Muscle layer of colon (tissue), 2 donors: ENCODE data around the gene KCNH4.

Experiments
- H3K27ac ChIP-seq: one replicate; pipeline ENCODE4 v1.7.0; 2013; ENCODE audit warnings: low read depth, mild to moderate bottlenecking, low read length, moderate library complexity
- H3K27me3 ChIP-seq, 2 donors: one replicate each; pipeline ENCODE4 v1.7.0; 2013; ENCODE audit warnings: low read length in 2 of 2, mild to moderate bottlenecking in 2 of 2; ENCODE audit not compliant: insufficient read depth in 2 of 2, control insufficient read depth in 1 of 2
- H3K36me3 ChIP-seq: one replicate; pipeline ENCODE4 v1.7.0; 2013; ENCODE audit warnings: mild to moderate bottlenecking, low read length; ENCODE audit not compliant: insufficient read depth
- H3K4me1 ChIP-seq: one replicate; pipeline ENCODE4 v1.7.0; 2013; ENCODE audit warnings: mild to moderate bottlenecking, low read length; ENCODE audit not compliant: insufficient read depth
- H3K4me3 ChIP-seq, 2 donors: one replicate each; pipeline ENCODE4 v1.7.0; 2013; ENCODE audit warnings: low read length in 2 of 2, low read depth in 1 of 2, mild to moderate bottlenecking in 1 of 2, moderate library complexity in 1 of 2
- H3K9ac ChIP-seq: one replicate; pipeline ENCODE4 v1.7.0; 2013; ENCODE audit warnings: low read length
- H3K9me3 ChIP-seq: one replicate; pipeline ENCODE4 v1.7.0; 2013; ENCODE audit warnings: mild to moderate bottlenecking, low read length
- donor health status: abdominal sarcoma.
- donor health status: Adenocarcinoma of cecum.

KCNH4 gene

GRCh38 chr17:42131232-42131631 is 49.7 kb downstream of the KCNH4 start:
- Histone ChIP-seq H3K27ac (no peak overlapping the region), H3K36me3 (peaks cover 46% of the 10 kb centered on the region)

GRCh38 chr17:42130310-42130936 is 50.5 kb downstream of the KCNH4 start:
- Histone ChIP-seq H3K9ac (no peak overlapping the region), H3K9me3 (no peaks in the 10 kb centered on the region), H3K27ac (no peak overlapping the region), H3K4me1 (peaks cover 28% of the 10 kb centered on the region), H3K27me3 (no peaks in the 10 kb centered on the region), H3K4me3 (no peak overlapping the region), H3K36me3 (peaks cover 51% of the 10 kb centered on the region)

More at GRCh38 chr17:42131232-42131631, 49.7 kb downstream of the KCNH4 start:
- peaks cover 28% of the 10 kb centered on the region for H3K4me1 ChIP-seq
- no peaks in the 10 kb centered on the region for H3K9me3 ChIP-seq
- no peaks in the 10 kb centered on the region for H3K27me3 ChIP-seq
- no peak overlapping the region for H3K9ac ChIP-seq
- no peak overlapping the region for H3K4me3 ChIP-seq

GRCh38 chr17:42129109-42129837 is 51.7 kb downstream of the KCNH4 start:
- Histone ChIP-seq H3K4me3 (no peak overlapping the region), H3K4me1 (peaks cover 28% of the 10 kb centered on the region), H3K9me3 (no peaks in the 10 kb centered on the region), H3K27ac (no peak overlapping the region), H3K9ac (no peak overlapping the region), H3K36me3 (peaks cover 54% of the 10 kb centered on the region), H3K27me3 (no peaks in the 10 kb centered on the region)

- H3K4me3 ChIP-seq: no peak overlapping the region
- H3K27ac ChIP-seq: no peak overlapping the region
- no peaks in the 10 kb centered on the region for H3K27me3 ChIP-seq
- peaks cover 54% of the 10 kb centered on the region for H3K36me3 ChIP-seq
- no peaks in the 10 kb centered on the region for H3K9me3 ChIP-seq
- no peak overlapping the region for H3K9ac ChIP-seq
- H3K4me1 ChIP-seq: peaks cover 19% of the 10 kb centered on the region
Measured at GRCh38 chr17:42127414-42127813, 53.5 kb downstream of the KCNH4 start.

- no peaks in the 10 kb centered on the region for H3K9me3 ChIP-seq
- H3K4me3 ChIP-seq: no peak overlapping the region
- H3K36me3 ChIP-seq: peaks cover 54% of the 10 kb centered on the region
- no peak overlapping the region for H3K9ac ChIP-seq
- H3K27ac ChIP-seq: no peak overlapping the region
- peaks cover 19% of the 10 kb centered on the region for H3K4me1 ChIP-seq
- no peaks in the 10 kb centered on the region for H3K27me3 ChIP-seq
Measured at GRCh38 chr17:42126836-42127235, 54.1 kb downstream of the KCNH4 start.

- Histone ChIP-seq H3K27ac (no peak overlapping the region), H3K9ac (no peak overlapping the region), H3K4me3 (no peak overlapping the region), H3K9me3 (no peaks in the 10 kb centered on the region), H3K27me3 (no peaks in the 10 kb centered on the region), H3K4me1 (peaks cover 14% of the 10 kb centered on the region), H3K36me3 (peaks cover 48% of the 10 kb centered on the region)
Measured at GRCh38 chr17:42125565-42125964, 55.4 kb downstream of the KCNH4 start.

- Histone ChIP-seq H3K9me3 (no peaks in the 10 kb centered on the region), H3K4me3 (no peak overlapping the region), H3K27ac (no peak overlapping the region), H3K36me3 (peaks cover 36% of the 10 kb centered on the region), H3K4me1 (peaks cover 20% of the 10 kb centered on the region), H3K9ac (no peak overlapping the region), H3K27me3 (no peaks in the 10 kb centered on the region)
Measured at GRCh38 chr17:42124256-42124655, 56.7 kb downstream of the KCNH4 start.

- peaks cover 20% of the 10 kb centered on the region for H3K4me1 ChIP-seq
- no peaks in the 10 kb centered on the region for H3K27me3 ChIP-seq
- H3K4me3 ChIP-seq: peak within 1 kb of the TSS; percentile 33 to 65
- peak within 1 kb of the TSS; percentile 19 for H3K27ac ChIP-seq
- H3K9ac ChIP-seq: no peak within 1 kb of the TSS
- H3K9me3 ChIP-seq: no peaks in the 10 kb centered on the region
- peaks cover 34% of the 10 kb centered on the region for H3K36me3 ChIP-seq
Measured at GRCh38 chr17:42122371-42123303, 58.3 kb downstream of the KCNH4 start, which contains the start of gene HSPB9. HSPB9 (plus strand) TSS chr17:42122804; CDS start chr17:42122851, 47 bp downstream.

GRCh38 chr17:42120770-42121769 is 59.9 kb downstream of the KCNH4 start, which contains the start of gene KAT2A:
KAT2A (minus strand) TSS chr17:42121367; CDS start chr17:42121304, 63 bp downstream.
- no peaks in the 10 kb centered on the region for H3K9me3 ChIP-seq
- H3K36me3 ChIP-seq: peaks cover 34% of the 10 kb centered on the region
- H3K27me3 ChIP-seq: no peaks in the 10 kb centered on the region
- H3K9ac ChIP-seq: no peak within 1 kb of the TSS
- H3K27ac ChIP-seq: peak within 1 kb of the TSS; percentile 19
- peaks cover 20% of the 10 kb centered on the region for H3K4me1 ChIP-seq
- peak within 1 kb of the TSS; percentile 65 to 67 for H3K4me3 ChIP-seq

- H3K27me3 ChIP-seq: no peaks in the 10 kb centered on the region
- peaks cover 31% of the 10 kb centered on the region for H3K36me3 ChIP-seq
- H3K9ac ChIP-seq: no peak overlapping the region
- peak overlapping the region; percentile 7 for H3K27ac ChIP-seq
- H3K4me3 ChIP-seq: peak overlapping the region; percentile 65 to 67
- peaks cover 20% of the 10 kb centered on the region for H3K4me1 ChIP-seq
- H3K9me3 ChIP-seq: no peaks in the 10 kb centered on the region
Measured at GRCh38 chr17:42120161-42120769, 60.7 kb downstream of the KCNH4 start.
